ENCODE results near the gene SPIRE1.
"Not testable (repeated sequence)": the region's sequence is repeated elsewhere in the genome, so short reads cannot be mapped to it uniquely, and the experiment has no call there.

The SPIRE1 gene

DNA sequence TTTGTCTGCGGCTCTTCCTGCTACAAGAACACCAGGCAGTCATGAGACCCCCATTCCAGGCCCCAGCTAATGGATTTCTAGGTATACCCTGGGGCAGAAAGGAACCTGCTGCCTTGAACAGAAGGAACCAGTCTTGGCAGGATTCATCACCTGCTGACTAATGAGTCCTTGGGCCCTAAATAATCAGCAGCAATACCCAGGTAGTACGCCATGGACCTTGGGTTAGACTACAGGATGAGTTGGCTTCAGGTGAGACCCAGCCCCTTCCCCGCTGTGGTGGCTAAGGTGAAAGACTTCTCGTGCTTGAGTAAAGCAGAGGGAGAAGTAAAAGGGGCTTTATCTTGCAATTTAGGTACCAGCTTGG lies 105.0 kb downstream of the SPIRE1 start:
- DNase-seq (ENCODE audit: low read depth), result no peak

DNA sequence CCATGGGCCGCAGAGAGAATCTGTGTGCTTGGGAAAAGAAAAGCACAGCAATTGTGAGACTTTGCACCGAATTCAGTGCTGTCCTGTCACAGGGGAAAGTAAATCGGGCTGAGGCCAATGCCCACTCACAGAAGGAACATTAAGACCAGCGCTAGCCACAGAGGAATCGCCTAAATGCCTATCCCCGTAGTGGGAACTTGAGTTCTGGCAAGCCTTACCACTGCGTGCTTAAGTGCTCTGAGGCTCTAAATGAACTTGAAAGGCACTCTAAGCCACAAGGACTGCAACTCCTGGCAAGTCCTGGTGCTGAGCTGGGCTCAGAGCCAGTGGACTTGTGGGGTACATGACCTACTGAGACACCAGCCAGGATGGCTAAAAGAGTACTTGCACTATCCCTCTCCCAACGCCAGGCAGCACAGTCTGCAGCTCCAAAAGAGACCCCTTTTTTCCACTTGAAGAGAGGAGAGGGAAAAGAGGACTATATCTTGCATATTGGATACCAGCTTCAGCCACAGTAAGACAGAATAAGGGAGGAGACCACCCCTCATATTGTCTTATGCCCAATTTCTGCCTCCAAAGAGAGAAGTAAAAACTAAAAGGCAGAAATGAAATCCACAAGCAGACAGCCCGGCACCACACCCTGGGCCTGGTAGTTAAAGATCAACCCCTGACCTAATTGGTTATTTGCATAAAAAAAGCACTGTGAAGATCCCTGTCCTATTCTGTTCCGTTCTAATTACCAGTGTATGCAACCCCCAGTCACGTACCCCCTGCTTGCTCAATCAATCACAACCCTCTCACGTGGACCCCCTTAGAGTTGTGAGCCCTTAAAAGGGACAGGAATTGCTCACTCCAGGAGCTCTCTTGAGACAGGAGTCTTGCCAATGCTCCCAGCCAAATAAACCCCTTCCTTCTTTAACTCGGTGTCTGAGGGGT lies 105.7 kb downstream of the SPIRE1 start:
- DNase-seq (ENCODE audit: low read depth), result not testable (repeated sequence)

DNA sequence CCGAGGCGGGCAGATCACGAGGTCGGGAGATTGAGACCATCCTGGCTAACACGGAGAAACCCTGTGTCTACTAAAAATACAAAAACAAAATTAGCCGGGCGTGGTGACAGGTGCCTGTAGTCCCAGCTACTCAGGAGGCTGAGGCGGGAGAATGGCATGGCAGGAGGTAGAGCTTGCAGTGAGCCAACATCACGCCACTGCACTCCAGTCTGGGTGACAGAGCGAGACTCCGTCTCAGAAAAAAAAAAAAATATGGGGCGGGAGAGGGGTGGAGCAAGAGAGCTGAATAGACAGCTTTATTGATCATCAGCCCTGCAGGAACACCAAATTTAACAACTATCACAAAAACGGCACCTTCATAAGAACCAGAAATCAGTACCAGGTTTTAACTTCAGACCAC lies 106.4 kb downstream of the SPIRE1 start:
- DNase-seq (ENCODE audit: low read depth), result not testable (repeated sequence)

DNA sequence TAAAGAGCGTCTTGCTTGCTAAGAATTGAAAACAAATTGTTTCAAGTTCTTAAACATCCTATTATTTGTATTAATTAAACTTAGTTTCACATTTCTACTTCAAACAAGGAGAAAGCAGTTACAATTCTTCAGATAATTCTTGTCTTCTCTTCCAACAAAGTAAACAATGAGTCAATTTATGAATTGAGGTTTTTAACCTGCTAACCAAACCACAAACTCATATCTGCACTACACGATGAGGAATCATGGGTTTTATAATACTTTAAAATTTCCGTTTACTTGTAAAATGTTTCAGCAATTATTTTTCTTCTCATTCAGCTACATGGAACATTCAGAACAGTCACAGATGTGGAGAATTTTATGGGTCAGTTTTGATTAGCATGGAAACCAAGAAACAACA lies 114.2 kb downstream of the SPIRE1 start:
- DNase-seq (ENCODE audit: low read depth), result no peak

DNA sequence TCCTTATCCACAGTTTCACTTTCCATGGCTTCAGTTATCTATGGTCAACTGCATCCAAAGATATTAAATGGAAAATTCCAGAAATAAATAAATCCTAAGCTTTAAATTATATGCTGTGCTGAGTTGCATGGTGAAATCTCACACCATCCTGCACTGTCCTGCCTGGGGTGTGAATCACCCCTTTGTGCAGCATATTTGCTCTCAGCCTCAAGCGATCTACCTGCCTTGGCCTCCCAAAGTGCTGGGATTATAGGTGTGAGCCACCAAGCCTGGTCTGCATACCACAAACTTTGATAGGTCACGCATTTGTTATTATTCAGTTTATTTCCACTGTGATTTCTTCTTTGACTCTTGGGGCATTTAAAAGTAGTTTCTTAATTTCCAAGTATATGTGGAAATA lies 117.2 kb downstream of the SPIRE1 start:
- no peak for DNase-seq (ENCODE audit: low read depth)

DNA sequence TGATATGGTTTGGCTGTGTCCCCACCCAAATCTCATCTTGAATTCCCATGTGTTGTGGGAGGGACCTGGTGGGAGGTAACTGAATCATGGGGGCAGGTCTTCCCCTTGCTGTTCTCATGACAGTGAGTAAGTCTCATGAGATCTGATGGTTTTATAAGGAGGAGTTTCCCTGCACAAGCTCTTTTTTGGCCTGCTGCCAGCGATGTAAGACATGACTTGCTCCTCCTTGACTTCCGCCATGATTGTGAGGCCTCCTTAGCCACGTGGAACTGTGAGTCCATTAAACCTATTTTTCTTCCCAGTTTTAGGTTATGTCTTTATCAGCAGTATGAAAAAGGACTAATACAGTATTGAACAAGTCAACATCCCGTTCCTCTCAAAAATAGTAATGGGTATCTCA lies 118.7 kb downstream of the SPIRE1 start:
- not testable (repeated sequence) for DNase-seq (ENCODE audit: low read depth)

DNA sequence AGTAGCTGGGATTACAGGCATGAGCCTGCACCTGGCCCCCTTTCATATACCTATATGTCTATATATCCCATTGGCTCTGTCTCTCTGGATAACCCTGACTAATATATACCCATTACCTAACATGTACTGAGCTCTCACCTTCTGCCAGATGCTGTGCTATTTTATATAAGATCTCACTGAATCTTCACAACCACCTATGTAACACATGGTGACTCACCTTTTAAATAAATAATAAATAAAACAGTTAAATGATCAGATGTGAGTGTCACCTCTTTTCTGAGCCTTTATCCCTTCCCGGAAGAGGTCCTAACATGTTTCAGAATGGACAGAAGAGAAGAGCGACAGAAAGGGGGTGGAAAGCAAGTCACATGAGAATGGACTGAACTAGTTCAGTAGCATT lies 123.1 kb downstream of the SPIRE1 start:
- DNase-seq (ENCODE audit: low read depth), result no peak

DNA sequence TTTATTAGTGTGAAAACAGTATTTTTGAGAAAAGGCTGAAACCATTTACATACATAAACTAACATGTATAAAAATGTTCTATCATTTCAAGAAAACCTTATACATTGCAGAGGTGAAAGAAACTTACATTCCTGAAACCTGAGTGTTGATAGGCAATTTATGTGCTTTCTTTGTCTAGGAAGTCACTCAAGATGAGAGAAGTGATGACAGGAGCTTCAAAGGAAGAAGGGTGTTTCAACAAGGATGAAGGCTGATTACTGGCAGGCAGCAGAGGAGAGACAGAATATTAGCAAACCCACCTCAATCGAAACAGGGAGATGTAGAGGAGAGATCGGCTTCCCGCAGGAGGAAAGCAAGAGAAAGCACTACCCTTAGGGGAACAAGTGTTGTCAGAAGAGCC lies 125.2 kb downstream of the SPIRE1 start:
- DNase-seq (ENCODE audit: low read depth), result no peak

DNA sequence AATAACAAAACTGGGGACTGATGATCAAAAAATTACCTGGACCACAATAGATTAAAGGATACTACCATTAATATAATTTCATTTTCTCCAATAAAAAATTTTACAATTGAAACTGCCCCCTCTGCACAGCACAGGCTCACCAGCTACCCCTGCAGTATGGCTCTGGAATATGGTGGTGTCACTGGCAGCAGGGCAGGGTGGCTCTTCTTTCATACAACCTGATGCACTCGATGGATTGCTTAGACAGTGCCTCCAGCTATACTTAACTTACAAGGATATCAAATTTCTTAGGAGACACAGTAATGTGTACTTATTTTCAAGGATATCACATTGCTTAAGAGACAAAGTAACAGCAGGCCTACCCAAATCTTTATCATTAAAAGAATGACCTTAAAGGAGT lies 126.2 kb downstream of the SPIRE1 start:
- no peak for DNase-seq (ENCODE audit: low read depth)

DNA sequence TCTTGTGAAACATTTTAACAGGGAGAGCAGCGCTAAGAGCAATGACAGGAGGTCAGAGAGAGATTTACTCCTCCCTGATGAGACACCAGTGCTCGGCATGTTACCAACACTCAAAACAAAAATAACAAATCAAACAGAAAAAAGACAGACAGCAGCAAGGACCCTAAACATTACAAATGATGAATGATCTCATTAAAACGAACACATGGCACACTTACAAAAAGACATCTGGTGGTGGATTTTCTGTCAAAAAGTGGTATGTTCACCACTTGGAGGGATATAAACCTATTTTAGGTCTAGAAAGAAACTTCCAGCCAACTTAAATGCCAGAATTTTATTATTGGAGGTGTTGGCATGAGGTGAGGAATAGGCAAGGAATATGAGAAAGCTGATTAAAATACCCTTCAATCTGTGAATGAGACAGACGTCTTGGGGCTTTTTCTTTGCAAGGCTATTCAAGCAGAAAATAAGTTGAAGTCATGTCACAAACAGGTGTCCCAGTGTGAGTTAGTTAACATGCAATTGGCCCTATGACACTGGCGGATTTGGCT lies 137.4 kb downstream of the SPIRE1 start:
- DNase-seq (ENCODE audit: low read depth), result no peak

DNA sequence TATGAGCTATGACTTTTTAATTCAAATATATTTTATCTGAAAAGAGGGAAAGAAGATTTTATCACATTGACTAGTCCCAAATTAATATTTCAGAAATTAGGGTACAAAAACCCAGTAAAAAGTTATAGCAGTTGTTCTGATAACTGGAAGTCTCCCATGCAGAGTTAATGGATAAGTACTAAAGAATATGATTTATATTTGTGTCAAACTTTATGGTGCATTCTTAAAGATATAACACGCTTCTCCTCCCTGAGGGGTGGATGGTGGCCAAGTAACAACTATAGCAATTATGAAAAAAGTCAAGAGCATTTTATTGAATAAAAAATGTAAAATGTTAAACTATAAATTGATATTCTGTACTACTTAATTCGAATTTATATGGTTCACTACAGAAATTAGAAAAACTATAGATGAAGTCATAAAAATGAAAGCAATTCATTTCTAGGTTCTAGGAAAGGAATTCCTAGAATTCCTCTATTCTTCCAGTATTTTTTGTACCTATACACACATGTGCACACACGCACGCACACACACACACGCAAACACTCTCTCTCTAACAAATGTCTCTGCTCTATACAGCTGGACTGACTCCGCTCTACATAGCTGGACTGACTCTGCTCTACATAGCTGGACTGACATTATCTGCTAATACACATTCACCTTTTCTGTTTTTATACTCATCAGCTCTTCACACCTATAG lies 138.9 kb downstream of the SPIRE1 start:
- no peak for DNase-seq (ENCODE audit: low read depth)

DNA sequence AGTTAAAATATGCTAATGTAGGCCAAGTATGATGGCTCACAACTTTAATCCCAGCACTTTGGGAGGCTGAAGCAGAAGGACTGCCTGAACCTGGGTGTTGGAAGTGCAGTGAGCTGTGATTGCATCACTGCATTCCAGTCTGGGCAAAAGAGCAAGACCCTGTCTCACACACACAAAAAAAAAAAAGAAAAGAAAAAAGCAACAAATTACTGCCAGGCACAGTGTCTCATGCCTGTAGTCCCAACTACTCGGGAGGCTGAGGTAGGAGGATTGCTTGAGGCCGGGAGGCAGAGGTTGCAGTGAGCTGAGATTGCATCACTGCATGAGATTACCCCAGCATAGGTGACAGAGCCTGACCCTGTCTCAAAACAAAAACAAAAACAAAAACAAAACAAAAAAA lies 139.6 kb downstream of the SPIRE1 start:
- no peak for DNase-seq (ENCODE audit: low read depth)

DNA sequence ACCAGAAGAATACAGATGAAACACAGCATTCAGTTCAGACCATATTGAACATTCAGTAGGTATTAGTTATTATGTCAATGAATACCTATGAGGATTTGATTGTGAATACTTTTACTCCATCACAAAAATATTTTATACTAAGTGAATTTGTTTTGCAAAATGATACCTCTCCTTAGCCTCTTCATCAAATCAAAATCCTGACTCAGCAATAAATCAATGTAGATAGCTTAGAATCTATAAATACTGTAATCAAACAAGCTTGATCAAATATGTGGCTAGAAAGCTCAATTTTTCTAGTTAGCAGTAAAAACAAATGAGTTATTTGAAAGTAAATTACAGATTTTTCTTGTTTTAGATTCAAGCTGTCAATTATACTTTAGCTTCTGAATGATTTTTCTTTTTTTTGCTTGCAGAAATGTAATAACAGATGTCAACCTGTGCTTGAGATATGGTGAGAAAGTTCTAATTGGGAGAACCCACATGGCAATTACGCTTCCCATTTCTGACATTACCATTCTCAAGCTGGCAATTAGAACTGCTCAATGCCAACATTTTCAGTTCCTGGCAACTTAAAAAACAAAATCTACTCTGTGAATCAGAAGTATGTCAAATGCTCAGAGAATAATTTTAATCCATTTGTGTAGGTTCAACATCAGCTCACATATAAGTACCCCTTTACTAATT lies 140.6 kb downstream of the SPIRE1 start:
- DNase-seq (ENCODE audit: low read depth), result no peak

DNA sequence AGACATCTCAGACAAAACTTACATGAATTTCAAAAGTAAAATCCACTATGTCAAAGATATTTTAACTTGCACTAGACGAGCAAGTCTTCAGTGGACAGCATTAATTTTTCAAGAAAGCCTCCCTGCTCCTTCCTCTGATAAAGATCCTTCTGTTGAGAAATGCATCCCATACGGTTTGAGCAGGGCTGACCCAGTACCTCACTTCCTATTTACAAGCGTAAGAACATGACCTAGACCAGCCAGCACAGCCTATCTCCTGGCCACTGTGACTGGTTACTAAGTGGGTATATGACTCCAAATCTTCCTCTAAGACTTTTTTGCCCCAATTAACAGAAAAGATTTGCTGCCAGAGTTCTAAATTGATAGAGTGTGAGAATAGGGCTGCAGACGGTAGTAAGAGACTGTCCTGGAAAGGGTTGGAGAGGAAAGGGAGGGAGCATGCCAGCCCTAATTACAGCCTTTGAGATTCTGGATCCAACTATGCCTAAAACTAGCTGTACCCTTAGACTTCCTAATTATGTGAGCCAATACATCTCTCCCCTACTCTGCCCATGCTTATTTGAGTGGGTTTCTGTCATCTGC lies 141.8 kb downstream of the SPIRE1 start:
- DNase-seq (ENCODE audit: low read depth), result no peak

DNA sequence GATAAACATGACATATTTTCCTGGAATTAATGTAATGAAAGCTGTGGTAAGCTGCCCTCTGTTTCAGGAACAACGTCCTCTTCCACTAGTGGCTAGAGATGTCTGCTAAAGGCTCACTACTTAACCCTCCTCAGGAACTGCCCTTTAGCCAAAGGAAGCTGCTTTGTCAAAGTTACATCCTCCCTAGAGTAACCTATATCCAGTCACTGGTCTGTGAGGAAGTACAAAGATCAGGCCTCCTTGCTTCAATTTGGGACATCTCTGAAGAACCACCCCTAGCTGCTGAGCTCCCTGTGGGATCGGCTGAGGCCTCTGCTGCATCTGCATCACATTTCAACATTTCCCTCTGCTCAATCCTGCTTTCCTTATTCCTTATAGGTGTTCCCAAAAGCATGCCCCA lies 142.4 kb downstream of the SPIRE1 start:
- DNase-seq (ENCODE audit: low read depth), result no peak

DNA sequence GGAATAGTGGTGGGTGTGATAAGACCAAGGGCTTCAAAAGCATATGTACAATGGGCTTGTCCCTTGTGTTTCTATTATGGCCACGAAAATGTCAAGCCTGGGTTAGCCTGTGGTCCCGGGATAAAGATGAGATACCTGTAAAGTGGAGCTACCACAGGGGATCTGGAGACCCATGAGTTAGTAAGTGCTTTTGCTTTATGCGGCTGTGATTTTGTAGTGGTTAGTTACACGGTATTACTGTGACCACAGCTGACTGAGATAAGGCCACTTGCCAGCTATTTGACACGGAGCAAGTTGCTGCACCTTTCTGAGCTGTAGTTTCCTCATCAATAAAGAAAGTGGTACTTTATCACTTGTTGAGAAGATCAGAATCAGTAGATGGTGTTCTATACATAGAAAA lies 150.9 kb downstream of the SPIRE1 start:
- DNase-seq (ENCODE audit: low read depth), result no peak

DNA sequence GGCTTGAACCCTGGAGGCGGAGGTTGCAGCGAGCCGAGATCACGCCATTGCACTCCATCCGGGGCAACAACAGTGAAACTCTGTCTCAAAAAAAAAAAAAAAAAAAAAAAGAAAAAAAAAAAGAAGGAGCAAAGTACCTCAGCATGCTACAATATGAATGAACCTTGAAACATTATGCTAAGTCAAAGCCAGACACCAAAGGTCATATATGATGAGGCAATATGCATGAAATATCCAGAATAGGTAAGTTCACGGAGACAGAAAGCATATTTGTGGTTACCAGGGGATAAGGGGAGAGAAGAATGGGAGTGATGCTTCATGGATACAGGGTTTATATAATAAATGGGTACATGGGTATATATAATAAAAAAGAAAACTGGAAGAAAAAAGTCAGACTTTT lies 156.9 kb downstream of the SPIRE1 start:
- no peak for DNase-seq (ENCODE audit: low read depth)

DNA sequence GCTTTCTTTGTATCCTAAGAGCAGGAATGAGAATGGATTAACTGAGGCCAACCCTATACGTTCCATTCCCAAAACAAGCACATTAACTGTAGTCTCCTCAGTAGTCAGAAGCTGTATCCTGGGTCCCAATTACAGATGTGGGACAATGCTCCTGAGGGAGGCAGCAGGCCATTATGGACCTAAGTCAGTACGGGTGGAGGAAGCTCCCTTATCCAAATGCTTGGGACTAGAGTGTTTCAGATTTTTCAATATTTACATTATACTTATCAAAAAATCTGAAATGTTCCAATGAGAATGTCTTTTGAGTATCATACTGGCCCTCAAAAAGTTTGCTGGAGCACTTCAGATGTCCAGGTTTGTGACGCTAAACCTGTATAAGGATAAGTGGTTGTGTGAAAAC lies 160.1 kb downstream of the SPIRE1 start:
- no peak for DNase-seq (ENCODE audit: low read depth)

DNA sequence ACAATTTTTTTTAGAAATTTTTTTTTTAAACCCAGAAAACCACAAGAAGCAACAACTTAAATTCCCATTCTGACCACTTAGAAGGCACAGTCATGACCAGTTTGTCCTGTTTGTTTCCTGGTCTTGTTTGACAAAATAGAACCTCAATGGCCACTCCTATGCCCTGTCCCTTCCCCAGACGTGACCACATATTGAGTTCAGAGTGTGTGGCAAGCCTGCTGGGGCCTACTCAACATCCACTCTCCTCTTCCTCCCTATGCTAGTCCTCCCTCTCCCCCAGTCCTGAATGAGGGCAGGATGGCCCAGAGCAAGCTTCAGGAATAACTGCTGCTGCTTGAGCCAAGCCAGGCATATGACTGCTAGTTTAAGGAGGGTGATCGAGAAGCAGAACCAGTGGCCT lies 160.6 kb downstream of the SPIRE1 start:
- no peak for DNase-seq (ENCODE audit: low read depth)

DNA sequence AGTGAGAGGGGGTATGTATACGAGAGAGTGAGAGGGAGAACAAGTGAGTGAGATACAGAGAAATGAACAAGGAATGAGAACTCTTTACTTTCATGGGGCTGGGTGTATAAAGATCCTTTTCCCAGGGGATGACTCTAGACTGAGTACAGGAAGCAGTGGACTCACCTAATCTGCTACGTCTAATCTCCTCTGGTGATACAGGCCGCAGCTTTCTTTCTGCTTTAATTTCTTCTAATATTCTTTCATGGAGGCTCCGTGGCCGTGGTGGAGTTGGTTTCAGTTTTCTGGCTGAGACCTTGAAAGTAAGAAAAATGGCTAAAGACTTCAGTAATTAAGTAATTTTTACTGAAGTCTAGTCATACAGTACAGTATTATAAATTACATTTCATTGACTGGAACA lies 165.0 kb downstream of the SPIRE1 start:
- no peak for DNase-seq (ENCODE audit: low read depth)

DNA sequence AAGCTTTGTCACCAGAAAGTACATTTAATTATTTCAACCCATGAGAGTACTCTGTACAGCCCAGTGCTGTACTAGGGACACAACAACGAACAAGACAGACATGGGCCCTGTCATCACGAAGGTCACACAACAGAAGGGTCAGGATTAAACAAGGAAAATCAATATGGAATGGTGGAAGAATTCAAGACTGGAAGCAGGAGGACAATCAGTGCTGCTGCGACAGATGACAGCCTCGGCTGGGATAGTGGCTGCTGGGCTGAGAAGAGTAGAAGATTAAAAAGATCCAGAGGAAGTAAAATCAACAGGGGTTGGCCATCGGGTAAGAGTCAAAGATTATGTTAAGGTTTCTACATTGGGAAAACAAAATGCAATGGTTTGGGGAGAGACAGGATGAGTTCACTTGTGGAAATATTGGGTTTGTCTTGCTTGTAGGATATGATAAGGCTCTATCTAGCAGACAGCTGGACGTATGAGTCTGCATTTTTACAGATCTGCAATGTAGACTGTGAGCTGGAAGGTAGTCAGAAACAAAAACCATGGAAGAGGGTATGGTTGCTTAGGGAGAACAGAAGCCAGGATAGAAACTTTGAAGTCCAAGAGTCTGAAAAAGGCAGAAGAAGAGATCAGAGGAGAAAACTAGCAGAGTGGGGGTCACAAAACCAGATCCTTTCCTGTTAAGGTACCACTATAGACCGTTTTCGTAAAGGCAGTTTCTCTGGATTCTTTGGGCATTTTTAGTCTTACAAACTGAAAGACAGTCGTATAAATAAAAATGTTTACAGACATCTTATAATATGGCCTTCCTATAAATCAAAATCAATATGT lies 166.1 kb downstream of the SPIRE1 start:
- DNase-seq (ENCODE audit: low read depth), result no peak
